ENCODE results near the gene OVOL1.
A peak's percentile ranks its signal among the peaks of the same experiment; 100 is the strongest.
"Not testable (repeated sequence)": the region's sequence is repeated elsewhere in the genome, so short reads cannot be mapped to it uniquely, and the experiment has no call there.

Gene OVOL1

DNA sequence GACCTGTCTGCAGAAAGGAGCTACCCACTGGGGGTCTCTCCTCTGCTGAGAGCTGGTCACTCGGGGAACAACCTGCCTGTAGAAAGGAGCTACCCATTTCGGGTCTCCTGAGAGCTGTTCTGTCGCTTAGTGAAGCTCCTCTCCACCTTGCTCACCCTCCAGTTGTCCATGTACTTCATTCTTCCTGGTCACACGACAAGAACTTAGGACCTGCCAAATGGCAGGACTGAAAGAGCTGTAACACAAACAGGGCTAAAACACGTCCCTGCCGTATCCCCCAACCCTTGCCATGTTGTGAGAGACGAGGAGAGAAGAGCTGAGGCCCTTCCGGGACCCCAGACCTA is 42.2 kb upstream of the OVOL1 start:
- no peaks in the 10 kb centered on the region for H3K4me1 ChIP-seq
- H3K36me3 ChIP-seq, result no peaks in the 10 kb centered on the region
- TF ChIP-seq, protein P1, sequence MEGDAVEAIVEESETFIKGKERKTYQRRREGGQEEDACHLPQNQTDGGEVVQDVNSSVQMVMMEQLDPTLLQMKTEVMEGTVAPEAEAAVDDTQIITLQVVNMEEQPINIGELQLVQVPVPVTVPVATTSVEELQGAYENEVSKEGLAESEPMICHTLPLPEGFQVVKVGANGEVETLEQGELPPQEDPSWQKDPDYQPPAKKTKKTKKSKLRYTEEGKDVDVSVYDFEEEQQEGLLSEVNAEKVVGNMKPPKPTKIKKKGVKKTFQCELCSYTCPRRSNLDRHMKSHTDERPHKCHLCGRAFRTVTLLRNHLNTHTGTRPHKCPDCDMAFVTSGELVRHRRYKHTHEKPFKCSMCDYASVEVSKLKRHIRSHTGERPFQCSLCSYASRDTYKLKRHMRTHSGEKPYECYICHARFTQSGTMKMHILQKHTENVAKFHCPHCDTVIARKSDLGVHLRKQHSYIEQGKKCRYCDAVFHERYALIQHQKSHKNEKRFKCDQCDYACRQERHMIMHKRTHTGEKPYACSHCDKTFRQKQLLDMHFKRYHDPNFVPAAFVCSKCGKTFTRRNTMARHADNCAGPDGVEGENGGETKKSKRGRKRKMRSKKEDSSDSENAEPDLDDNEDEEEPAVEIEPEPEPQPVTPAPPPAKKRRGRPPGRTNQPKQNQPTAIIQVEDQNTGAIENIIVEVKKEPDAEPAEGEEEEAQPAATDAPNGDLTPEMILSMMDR (IDR thresholded peaks at IDR 0.05; ENCODE audit: low read depth, low read length), result no peak
- no peak for DNase-seq
- peaks cover 85% of the 10 kb centered on the region for H3K27me3 ChIP-seq
- H3K4me3 ChIP-seq (ENCODE audit: low read depth, low read length), result no peak overlapping the region
- no peaks in the 10 kb centered on the region for H3K9me3 ChIP-seq

DNA sequence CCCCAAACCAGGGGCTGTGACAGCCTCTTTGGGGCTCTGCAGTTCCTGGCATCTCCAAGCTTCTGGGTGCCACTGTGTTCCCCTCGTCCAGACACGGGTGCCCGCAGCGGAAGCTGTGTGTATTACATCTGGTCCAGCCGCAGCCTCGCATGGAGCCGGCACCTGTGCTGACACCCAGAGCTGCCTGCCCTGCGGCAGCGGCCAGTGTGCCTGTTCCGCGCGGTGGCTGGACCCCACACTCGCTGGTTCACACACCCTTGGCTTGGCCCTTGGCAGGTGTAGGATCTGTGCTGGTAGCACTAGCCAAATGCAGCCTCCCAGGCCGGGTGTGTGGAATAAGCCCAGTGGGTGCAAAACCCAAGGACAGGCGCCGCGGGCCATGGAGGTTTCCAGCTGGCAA is 41.8 kb upstream of the OVOL1 start:
- Histone ChIP-seq H3K4me3 (ENCODE audit: low read depth, low read length) (no peak overlapping the region), H3K4me1 (no peaks in the 10 kb centered on the region), H3K9me3 (no peaks in the 10 kb centered on the region), H3K36me3 (no peaks in the 10 kb centered on the region), H3K27me3 (peaks cover 85% of the 10 kb centered on the region)
- peak; percentile 43 for DNase-seq
- TF ChIP-seq, protein P1 (IDR thresholded peaks at IDR 0.05; ENCODE audit: low read depth, low read length), result no peak

DNA sequence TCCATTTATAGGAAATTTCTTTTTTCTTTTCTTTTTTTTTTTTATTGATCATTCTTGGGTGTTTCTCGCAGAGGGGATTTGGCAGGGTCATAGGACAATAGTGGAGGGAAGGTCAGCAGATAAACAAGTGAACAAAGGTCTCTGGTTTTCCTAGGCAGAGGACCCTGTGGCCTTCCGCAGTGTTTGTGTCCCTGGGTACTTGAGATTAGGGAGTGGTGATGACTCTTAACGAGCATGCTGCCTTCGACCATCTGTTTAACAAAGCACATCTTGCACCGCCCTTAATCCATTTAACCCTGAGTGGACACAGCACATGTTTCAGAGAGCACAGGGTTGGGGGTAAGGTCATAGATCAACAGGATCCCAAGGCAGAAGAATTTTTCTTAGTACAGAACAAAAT is 24.7 kb upstream of the OVOL1 start:
- DNase-seq; H3K9me3 ChIP-seq; H3K4me1 ChIP-seq; H3K4me3 ChIP-seq (ENCODE audit: low read depth, low read length); H3K36me3 ChIP-seq: not testable (repeated sequence)
- peaks cover 40% of the 10 kb centered on the region for H3K27me3 ChIP-seq

DNA sequence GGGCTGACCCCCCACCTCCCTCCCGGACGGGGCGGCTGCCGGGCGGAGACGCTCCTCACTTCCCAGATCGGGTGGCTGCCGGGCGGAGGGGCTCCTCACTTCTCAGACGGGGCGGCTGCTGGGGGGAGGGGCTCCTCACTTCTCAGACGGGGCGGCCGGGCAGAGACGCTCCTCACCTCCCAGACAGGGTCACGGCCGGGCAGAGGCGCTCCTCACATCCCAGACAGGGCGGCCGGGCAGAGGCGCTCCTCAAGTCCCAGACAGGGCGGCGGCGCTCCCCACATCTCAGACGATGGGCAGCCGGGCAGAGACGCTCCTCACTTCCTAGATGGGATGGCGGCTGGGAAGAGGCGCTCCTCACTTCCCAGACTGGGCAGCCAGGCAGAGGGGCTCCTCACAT is 24.0 kb upstream of the OVOL1 start:
- H3K4me3 ChIP-seq (ENCODE audit: low read depth, low read length); DNase-seq; H3K9me3 ChIP-seq; H3K36me3 ChIP-seq; H3K4me1 ChIP-seq: not testable (repeated sequence)
- peaks cover 35% of the 10 kb centered on the region for H3K27me3 ChIP-seq

DNA sequence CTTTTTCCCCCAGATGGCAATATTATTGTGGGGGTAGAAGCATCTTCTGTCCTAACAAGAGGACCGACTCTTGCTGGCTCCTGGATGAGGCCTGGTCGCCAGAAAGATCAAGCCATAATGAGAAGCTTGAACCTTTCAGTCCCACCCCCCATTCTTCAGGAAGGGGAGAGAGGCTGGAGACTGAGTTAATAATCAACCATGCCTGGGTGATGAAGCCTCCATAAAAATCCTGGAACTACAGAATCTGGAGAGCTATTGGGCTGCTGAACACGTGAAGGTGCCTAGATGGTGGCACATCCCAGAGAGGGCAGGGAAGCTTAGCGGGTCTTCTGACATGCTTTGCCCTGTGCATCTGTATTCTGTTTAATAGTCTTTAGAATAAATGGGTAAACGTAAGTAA is 22.4 kb upstream of the OVOL1 start:
- Histone ChIP-seq H3K36me3 (no peaks in the 10 kb centered on the region), H3K27me3 (peaks cover 34% of the 10 kb centered on the region), H3K4me1 (no peaks in the 10 kb centered on the region), H3K9me3 (no peaks in the 10 kb centered on the region), H3K4me3 (ENCODE audit: low read depth, low read length) (no peak overlapping the region)
- no peak for DNase-seq
- TF ChIP-seq, protein P1 (IDR thresholded peaks at IDR 0.05; ENCODE audit: low read depth, low read length), result no peak

DNA sequence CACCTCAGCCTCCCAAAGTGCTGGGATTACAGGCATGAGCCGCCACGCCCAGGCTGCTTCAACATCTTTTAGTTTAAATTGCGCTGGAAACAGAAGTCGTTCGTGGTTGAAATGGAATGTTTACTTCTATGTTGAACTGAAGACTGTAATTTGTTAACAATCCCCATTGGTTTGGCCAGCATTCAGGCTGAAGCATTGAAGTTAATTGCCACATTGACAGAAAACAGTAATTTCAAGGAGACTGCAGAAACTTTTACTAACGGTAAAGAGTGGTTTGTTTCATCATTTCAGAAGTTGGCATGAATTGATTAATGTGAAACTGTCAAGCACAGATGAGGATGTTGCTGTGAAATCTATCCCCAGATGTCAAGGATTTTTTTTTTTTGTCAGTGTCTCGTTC is 20.3 kb upstream of the OVOL1 start:
- no peak for DNase-seq
- no peaks in the 10 kb centered on the region for H3K36me3 ChIP-seq
- H3K4me3 ChIP-seq (ENCODE audit: low read depth, low read length), result no peak overlapping the region
- peaks cover 29% of the 10 kb centered on the region for H3K27me3 ChIP-seq
- H3K9me3 ChIP-seq, result no peaks in the 10 kb centered on the region
- no peaks in the 10 kb centered on the region for H3K4me1 ChIP-seq
- TF ChIP-seq, protein P1 (IDR thresholded peaks at IDR 0.05; ENCODE audit: low read depth, low read length), result no peak

DNA sequence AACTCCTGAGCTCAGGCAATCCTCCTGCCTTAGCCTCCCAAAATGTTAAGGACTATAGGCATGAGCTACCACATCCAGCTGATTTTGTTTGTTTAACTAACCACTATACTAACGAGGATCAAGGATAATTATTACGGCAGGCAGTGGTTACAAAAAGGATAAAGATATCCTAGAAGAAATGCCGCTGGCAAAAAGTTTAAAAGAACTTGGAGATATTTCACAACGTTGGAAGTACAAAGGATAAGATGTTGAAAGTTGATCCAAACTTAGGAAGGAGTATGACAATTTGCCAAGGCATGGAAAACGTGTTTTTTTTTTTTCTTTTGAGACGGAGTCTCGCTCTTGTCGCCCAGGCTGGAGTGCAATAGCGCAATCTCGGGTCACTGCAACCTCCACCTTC is 19.5 kb upstream of the OVOL1 start:
- TF ChIP-seq, protein P1 (IDR thresholded peaks at IDR 0.05; ENCODE audit: low read depth, low read length), result no peak
- DNase-seq, result no peak
- Histone ChIP-seq H3K36me3 (no peaks in the 10 kb centered on the region), H3K4me3 (ENCODE audit: low read depth, low read length) (no peak overlapping the region), H3K27me3 (peaks cover 29% of the 10 kb centered on the region), H3K9me3 (no peaks in the 10 kb centered on the region), H3K4me1 (no peaks in the 10 kb centered on the region)

DNA sequence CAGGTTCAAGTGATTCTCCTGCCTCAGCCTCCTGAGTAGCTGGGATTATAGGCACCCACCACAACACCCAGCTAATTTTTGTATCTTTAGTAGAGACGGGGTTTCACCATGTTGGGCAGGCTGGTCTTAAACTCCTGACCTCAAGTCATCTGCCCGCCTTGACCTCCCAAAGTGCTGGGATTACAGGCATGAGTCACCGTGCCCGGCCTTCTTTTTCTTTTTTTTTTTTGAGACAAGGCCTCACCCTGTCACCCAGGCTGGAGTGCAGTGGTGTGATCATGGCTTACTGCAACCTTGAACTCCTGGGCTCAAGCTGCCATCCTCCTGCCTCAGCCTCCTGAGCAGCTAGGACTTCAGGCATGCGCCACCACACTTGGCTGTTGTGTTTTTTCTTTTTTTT is 19.1 kb upstream of the OVOL1 start:
- not testable (repeated sequence) for H3K9me3 ChIP-seq, H3K36me3 ChIP-seq, DNase-seq

More for the DNA sequence above, 19.1 kb upstream of the OVOL1 start:
- H3K27me3 ChIP-seq, result peaks cover 29% of the 10 kb centered on the region
- not testable (repeated sequence) for H3K4me3 ChIP-seq (ENCODE audit: low read depth, low read length); H3K4me1 ChIP-seq
